ENCODE measurements around the gene RAB14.
"Not testable (repeated sequence)": the region's sequence is repeated elsewhere in the genome, so short reads cannot be mapped to it uniquely, and the experiment has no call there.

Gene RAB14

GRCh38 chr9:121189006-121189405 is 12.7 kb downstream of the RAB14 start:
- no peak for DNase-seq

GRCh38 chr9:121187636-121188305 is 13.9 kb downstream of the RAB14 start:
- DNase-seq: no peak

GRCh38 chr9:121185774-121186403 is 15.8 kb downstream of the RAB14 start:
- no peak for DNase-seq

GRCh38 chr9:121185178-121185745 is 16.4 kb downstream of the RAB14 start:
- no peak for DNase-seq

- no peak for DNase-seq
These were observed 17.2 kb downstream of the RAB14 start for GRCh38 chr9:121184463-121184862.

- no peak for DNase-seq
These were observed 17.8 kb downstream of the RAB14 start for GRCh38 chr9:121183666-121184423.

GRCh38 chr9:121182989-121183388 is 18.7 kb downstream of the RAB14 start:
- no peak for DNase-seq

- no peak for DNase-seq
These were observed 19.4 kb downstream of the RAB14 start for GRCh38 chr9:121182101-121182836.

- no peak for DNase-seq
These were observed 21.6 kb downstream of the RAB14 start for GRCh38 chr9:121179930-121180681.

GRCh38 chr9:121179373-121179721 is 22.3 kb downstream of the RAB14 start:
- not testable (repeated sequence) for DNase-seq

- no peak for DNase-seq
These were observed 22.8 kb downstream of the RAB14 start for GRCh38 chr9:121178676-121179372.

GRCh38 chr9:121173501-121173900 is 28.2 kb downstream of the RAB14 start:
- no peak for DNase-seq

- no peak for DNase-seq
These were observed 28.8 kb downstream of the RAB14 start for GRCh38 chr9:121172726-121173487.

GRCh38 chr9:121171236-121171635 is 30.4 kb downstream of the RAB14 start:
- DNase-seq: no peak

GRCh38 chr9:121169094-121169601 is 32.5 kb downstream of the RAB14 start:
- peak in 1 of 2 donors; percentile 27 for DNase-seq

- no peak for DNase-seq
These were observed 33.6 kb downstream of the RAB14 start for GRCh38 chr9:121168052-121168451.

GRCh38 chr9:121160025-121160424 is 41.6 kb downstream of the RAB14 start:
- no peak for DNase-seq

- DNase-seq: no peak
These were observed 43.7 kb downstream of the RAB14 start for GRCh38 chr9:121157939-121158338.

- peak in 1 of 2 donors; percentile 17 for DNase-seq
These were observed 45.4 kb downstream of the RAB14 start for GRCh38 chr9:121156263-121156731.

GRCh38 chr9:121154782-121155181 is 46.9 kb downstream of the RAB14 start:
- no peak for DNase-seq

Data from CD4-positive, alpha-beta T cell treated with Interleukin-1 beta for 1 hour (primary cell).